B cell (primary cell): ENCODE results near the gene LAPTM4A. TPM values are rescaled to one million over a fixed set of nuclear protein-coding genes. Genes with fewer than 3 reads are reported as not detected.

Experiments
- ATAC-seq: fragments of 200-7000 bp; cut with Tn5 transposase; one replicate; pipeline ENCODE4 v1.10.0; 2021; ENCODE audit warnings: low read depth, mild to moderate bottlenecking, moderate number of reproducible peaks, moderate library complexity
- CTCF ChIA-PET: fragments of 350-600 bp; sonication (Branson Sonifier 250); formaldehyde crosslinking; loops from one replicate; lab custom pipeline; 2021; ENCODE audit warnings: antibody characterized with exemption, inconsistent platforms; lab: Charles Lee
- POLR2A ChIA-PET: fragments of 350-600 bp; sonication (Branson Sonifier 250); formaldehyde crosslinking; loops from one replicate; lab custom pipeline; 2021; ENCODE audit warnings: antibody characterized with exemption; lab: Charles Lee
- DNase-seq: peaks from one replicate; pipeline ENCODE4 v3.0.0; 2013
- H2AFZ ChIP-seq: 2 replicates; pipeline ENCODE4 v1.6.1; 2012; ENCODE audit warnings: mild to moderate bottlenecking, low read depth, low read length; ENCODE audit not compliant: insufficient read depth, poor library complexity, severe bottlenecking
- H3K27ac ChIP-seq, 2 donors: 1 replicate in 1 of 2; 2 replicates in 1 of 2; pipeline ENCODE4 v1.5.1; 2012 to 2013; ENCODE audit warnings: low read length in 2 of 2, mild to moderate bottlenecking in 2 of 2, moderate library complexity in 1 of 2
- H3K27me3 ChIP-seq, 4 experiments: fragments of 200-600 bp in 1 of 4; sonication (generic) in 1 of 4; replicated peaks in 1 of 4; 1 replicate in 2 of 4; 2 replicates in 2 of 4; pipeline versions ENCODE4 v1.6.1 to v1.7.0; 2013 to 2016; ENCODE audit warnings: low read length in 3 of 4, mild to moderate bottlenecking in 2 of 4, mixed read lengths in 1 of 4, moderate library complexity in 1 of 4; ENCODE audit not compliant: insufficient read depth in 4 of 4, control insufficient read depth in 3 of 4; ENCODE audit errors: control extremely low read depth in 1 of 4
- H3K36me3 ChIP-seq, 2 experiments: replicated peaks in 1 of 2; 1 replicate in 1 of 2; 2 replicates in 1 of 2; pipeline versions ENCODE4 v1.6.1 to v1.7.1; 2013; ENCODE audit warnings: low read length in 1 of 2; ENCODE audit not compliant: insufficient read depth in 2 of 2, control insufficient read depth in 1 of 2; ENCODE audit errors: control extremely low read depth in 1 of 2, extremely low read depth in 1 of 2
- H3K4me1 ChIP-seq, 2 donors: fragments of 200-600 bp in 1 of 2; sonication (generic) in 1 of 2; 1 replicate in 1 of 2; 2 replicates in 1 of 2; pipeline versions ENCODE4 v1.5.1 to v1.6.1; 2013 to 2017; ENCODE audit warnings: low read length in 2 of 2; ENCODE audit not compliant: control insufficient read depth in 2 of 2, insufficient read depth in 2 of 2
- H3K4me2 ChIP-seq: replicated peaks from 2 replicates; pipeline ENCODE3; 2012; ENCODE audit warnings: mild to moderate bottlenecking, low read depth, low read length; ENCODE audit not compliant: poor library complexity, severe bottlenecking
- H3K4me3 ChIP-seq, 5 experiments: fragments of 200-600 bp in 1 of 5; sonication (generic) in 1 of 5; 1 replicate in 3 of 5; 2 replicates in 2 of 5; pipeline versions ENCODE4 v1.5.1 to v1.7.0; 2011 to 2016; ENCODE audit warnings: low read length in 4 of 5, mild to moderate bottlenecking in 4 of 5, low read depth in 2 of 5, control low read depth in 1 of 5, moderate library complexity in 1 of 5; ENCODE audit not compliant: insufficient read depth in 1 of 5; ENCODE audit errors: control extremely low read depth in 1 of 5, extremely low read depth in 1 of 5
- H3K79me2 ChIP-seq: fragments of 200-600 bp; sonication (generic); one replicate; pipeline ENCODE4 v1.6.0; 2016; ENCODE audit warnings: low read length; ENCODE audit not compliant: control insufficient read depth, insufficient read depth
- H3K9ac ChIP-seq: fragments of 200-600 bp; sonication (generic); 2 replicates; pipeline ENCODE4 v1.6.1; 2017; ENCODE audit warnings: mild to moderate bottlenecking, low read length, moderate library complexity
- H3K9me3 ChIP-seq, 3 donors: one replicate each; pipeline versions ENCODE4 v1.6.1 to v1.7.1; 2013; ENCODE audit warnings: low read length in 2 of 3; ENCODE audit not compliant: control insufficient read depth in 2 of 3, insufficient read depth in 1 of 3; ENCODE audit errors: control extremely low read depth in 1 of 3
- H4K20me1 ChIP-seq: 2 replicates; pipeline ENCODE4 v1.6.0; 2012; ENCODE audit warnings: mild to moderate bottlenecking, low read length; ENCODE audit not compliant: insufficient read depth, control insufficient read depth, poor library complexity, severe bottlenecking
- H3K27ac Mint-ChIP-seq: one replicate; pipeline ENCODE4 v1.8.0; 2021; ENCODE audit warnings: mixed read lengths
- H3K27me3 Mint-ChIP-seq: one replicate; pipeline ENCODE4 v1.8.0; 2021; ENCODE audit warnings: mixed read lengths
- H3K4me1 Mint-ChIP-seq: one replicate; pipeline ENCODE4 v1.8.0; 2021; ENCODE audit warnings: mixed read lengths
- H3K4me3 Mint-ChIP-seq: one replicate; pipeline ENCODE4 v1.8.0; 2021; ENCODE audit warnings: mixed read lengths
- H3K9me3 Mint-ChIP-seq: one replicate; pipeline ENCODE4 v1.8.0; 2022; ENCODE audit warnings: mixed read lengths; ENCODE audit not compliant: insufficient read depth
- CTCF ChIP-seq: fragments of 200-600 bp; IDR thresholded peaks from one replicate; pipeline ENCODE4 v1.8.0; 2022; ENCODE audit warnings: antibody characterized with exemption, mild to moderate bottlenecking
- EZH2 ChIP-seq: IDR thresholded peaks from 2 replicates; pipeline ENCODE4 v1.6.1; 2012; ENCODE audit warnings: borderline replicate concordance, low read depth, mild to moderate bottlenecking, moderate library complexity, low read length; ENCODE audit not compliant: insufficient read depth, poor library complexity, severe bottlenecking
- WGBS: methylation state at CpG from one replicate; pipeline ENCODE4 v1.1.5; 2013; ENCODE audit warnings: missing lambda C conversion rate; ENCODE audit not compliant: insufficient coverage; 5-methylcytosine and 5-hydroxymethylcytosine counted together
- intact Hi-C: fragments of 100-400 bp; cut with micrococcal nuclease; formaldehyde crosslinking; loops from one replicate; pipeline ENCODE4 v1.10.0; 2022
- polyA plus RNA-seq: library from polyadenylated mRNA; depleted of rRNA; stranded (reverse); fragments of >200 nt; gene quantifications from 2 replicates; pipeline ENCODE4 v1.2.3, GENCODE V29; 2012
- total RNA-seq, 2 donors: library from RNA; stranded (reverse); fragments of 120-200 nt in 1 of 2; gene quantifications; 1 replicate in 1 of 2; 2 replicates in 1 of 2; pipeline versions ENCODE4 v1.2.3 to v1.2.4, GENCODE V29; 2013 to 2022

The LAPTM4A gene
- total and polyA plus RNA-seq, 2 donors (not counting 1 experiment from before 2014, with no cell fraction given), result 45.9 to 74.4 TPM

- CTCF ChIA-PET, result interaction anchor here (1.9 kb wide), 1 partner anchor 62 kb away, joined by 7 read pairs; no protein-coding TSS in a partner anchor
- no peak for TF ChIP-seq EZH2
- TF ChIP-seq CTCF, result no peak
- Histone ChIP-seq H3K79me2 (no peaks in the 10 kb centered on the region), H3K4me3 (no peak overlapping the region), H3K4me1 (no peaks in the 10 kb centered on the region), H3K9ac (no peak overlapping the region), H3K27me3 (peaks cover 0 to 5% (median 2%) of the 10 kb centered on the region in 4 experiments), H3K4me2 (no peak overlapping the region), H4K20me1 (no peaks in the 10 kb centered on the region), H2AFZ (peak overlapping the region; percentile 17), H3K27ac (no peak overlapping the region), H3K36me3 (no peaks in the 10 kb centered on the region), H3K9me3 (peaks cover 0 to 12% (median 0%) of the 10 kb centered on the region in 3 donors)
- Mint-ChIP-seq H3K27ac (no peak overlapping the region), H3K4me3 (no peak overlapping the region), H3K27me3 (peaks cover 26% of the 10 kb centered on the region), H3K4me1 (peaks cover 3% of the 10 kb centered on the region), H3K9me3 (no peaks in the 10 kb centered on the region)
- WGBS, result 13% methylated on average over 2 of the region's 4 CpGs
- intact Hi-C loops, result no loop called here
- DNase-seq (no peak), ATAC-seq (no peak)
- POLR2A ChIA-PET, result no interaction called here
These were observed 26.0 kb upstream of the LAPTM4A start for GRCh38 chr2:20077411-20077940.

GRCh38 chr2:20076757-20077156 lies 25.3 kb upstream of the LAPTM4A start:
- CTCF ChIA-PET, result interaction anchor here (1.9 kb wide), 1 partner anchor 61 kb away, joined by 7 read pairs; no protein-coding TSS in a partner anchor
- no peak overlapping the region for H3K9ac ChIP-seq
- no peak overlapping the region for H3K27ac Mint-ChIP-seq
- no peaks in the 10 kb centered on the region for H3K9me3 Mint-ChIP-seq
- POLR2A ChIA-PET, result no interaction called here
- ATAC-seq, result no peak
- H3K4me3 ChIP-seq, result no peak overlapping the region
- H3K27me3 ChIP-seq, result peaks cover 0 to 5% (median 2%) of the 10 kb centered on the region in 4 experiments
- H3K36me3 ChIP-seq, result no peaks in the 10 kb centered on the region
- no peaks in the 10 kb centered on the region for H3K79me2 ChIP-seq
- H3K27me3 Mint-ChIP-seq, result peaks cover 32% of the 10 kb centered on the region
- H3K4me1 ChIP-seq, result no peaks in the 10 kb centered on the region
- TF ChIP-seq EZH2, result no peak
- no peak for TF ChIP-seq CTCF
- intact Hi-C loops, result no loop called here
- H2AFZ ChIP-seq, result no peak overlapping the region
- no peak overlapping the region for H3K4me2 ChIP-seq
- DNase-seq, result no peak
- WGBS, result 87% methylated on average over 6 of the region's 6 CpGs
- no peaks in the 10 kb centered on the region for H4K20me1 ChIP-seq
- H3K27ac ChIP-seq, result no peak overlapping the region
- peaks cover 3% of the 10 kb centered on the region for H3K4me1 Mint-ChIP-seq
- H3K9me3 ChIP-seq, result peaks cover 0 to 10% (median 0%) of the 10 kb centered on the region in 3 donors
- H3K4me3 Mint-ChIP-seq, result no peak overlapping the region
